ENCODE measurements around the gene WDR44.
"Not testable (repeated sequence)": the region's sequence is repeated elsewhere in the genome, so short reads cannot be mapped to it uniquely, and the experiment has no call there.

Gene WDR44

GRCh38 chrX:118345464-118346257, at the start of gene WDR44:
WDR44 (plus strand) TSS chrX:118346106; CDS start chrX:118346504, 398 bp downstream.
- DNase-seq, result peak; percentile 82

GRCh38 chrX:118305827-118306226, 40.1 kb upstream of the WDR44 start:
- not testable (repeated sequence) for DNase-seq

DNA sequence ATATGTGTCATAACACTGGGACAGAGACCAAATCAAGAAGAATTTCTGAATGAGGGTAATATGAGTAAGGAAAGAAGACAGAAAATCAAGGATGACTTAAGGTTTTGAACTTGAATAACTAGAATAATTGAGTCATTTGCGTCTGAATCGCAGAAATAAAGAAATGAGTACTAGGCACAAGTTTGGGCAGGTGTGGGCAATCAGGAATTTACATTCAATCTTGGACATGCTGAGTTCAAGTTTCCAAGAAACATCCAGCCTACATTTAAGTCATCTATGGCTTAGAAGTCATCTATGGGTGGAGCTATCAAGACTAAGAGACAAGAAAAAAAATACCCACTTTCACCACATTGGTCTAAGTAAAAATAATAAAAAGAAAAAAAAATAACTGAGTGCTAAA, 30.4 kb upstream of the WDR44 start:
- DNase-seq, result no peak

DNA sequence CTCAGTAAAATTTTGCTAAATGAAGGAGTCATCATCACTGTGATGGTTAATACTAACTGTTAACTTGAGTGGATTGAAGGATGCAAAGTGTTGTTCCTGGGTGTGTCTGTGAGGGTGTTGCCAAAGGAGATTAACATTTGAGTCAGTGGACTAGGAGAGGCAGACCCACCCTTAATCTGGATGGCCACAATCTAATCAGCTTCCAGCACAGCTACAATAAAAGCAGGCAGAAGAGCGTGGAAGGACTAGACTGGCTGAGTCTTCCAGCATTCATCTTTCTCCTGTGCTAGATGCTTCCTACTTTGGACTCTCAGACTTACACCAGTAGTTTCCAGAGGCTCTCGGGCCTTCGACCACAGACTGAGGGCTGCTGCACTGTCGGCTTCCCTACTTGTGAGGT, 21.3 kb upstream of the WDR44 start:
- DNase-seq, result no peak

DNA sequence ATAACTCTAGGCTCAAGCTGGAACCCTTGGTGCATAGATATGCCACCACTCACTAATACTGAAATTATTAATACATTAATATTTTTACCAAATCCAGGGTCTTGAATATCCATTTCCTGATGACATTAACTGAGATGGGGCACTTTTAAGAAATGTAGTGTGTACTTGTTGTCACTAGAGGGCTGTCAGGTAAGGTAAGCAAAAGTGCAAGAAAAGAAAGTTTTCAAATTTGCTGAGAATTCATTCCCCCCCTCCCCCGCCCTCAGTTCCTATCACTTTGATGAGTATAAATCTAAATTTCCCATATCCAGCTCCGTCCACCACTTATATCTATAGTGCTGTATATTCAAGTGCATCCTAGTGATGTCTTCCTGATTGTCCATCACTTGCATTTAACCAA, 20.5 kb upstream of the WDR44 start:
- DNase-seq, result no peak

DNA sequence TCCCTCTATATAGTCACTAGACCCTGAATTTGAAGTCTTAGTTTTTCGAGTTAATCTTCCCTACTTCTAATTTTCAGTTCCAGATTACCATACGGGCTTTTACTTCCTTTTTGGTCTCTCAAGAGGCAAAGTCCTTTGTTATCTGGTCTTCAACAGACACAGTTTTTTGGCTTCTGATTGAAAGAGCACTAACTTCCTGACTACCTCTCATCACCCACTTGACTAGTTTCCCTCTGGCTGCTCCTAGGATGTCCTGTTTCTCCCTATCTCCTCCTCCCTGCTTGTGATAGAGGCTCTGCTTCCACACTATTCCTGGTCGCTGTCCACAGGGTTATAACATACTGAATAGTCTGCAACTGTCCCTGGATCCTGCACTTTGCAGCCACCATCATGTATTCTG, 16.7 kb upstream of the WDR44 start:
- no peak for DNase-seq

GRCh38 chrX:118337687-118338086, 8.2 kb upstream of the WDR44 start:
- no peak for DNase-seq

- no peak for DNase-seq
Observed at GRCh38 chrX:118338930-118339329, 7.0 kb upstream of the WDR44 start.

- no peak for DNase-seq
Observed at GRCh38 chrX:118345045-118345463, 852 bp upstream of the WDR44 start.

- DNase-seq, result peak; percentile 29
Observed at GRCh38 chrX:118346258-118347094, 570 bp downstream of the WDR44 start.

- no peak for DNase-seq
Observed at GRCh38 chrX:118347131-118347530, 1.2 kb downstream of the WDR44 start.

DNA sequence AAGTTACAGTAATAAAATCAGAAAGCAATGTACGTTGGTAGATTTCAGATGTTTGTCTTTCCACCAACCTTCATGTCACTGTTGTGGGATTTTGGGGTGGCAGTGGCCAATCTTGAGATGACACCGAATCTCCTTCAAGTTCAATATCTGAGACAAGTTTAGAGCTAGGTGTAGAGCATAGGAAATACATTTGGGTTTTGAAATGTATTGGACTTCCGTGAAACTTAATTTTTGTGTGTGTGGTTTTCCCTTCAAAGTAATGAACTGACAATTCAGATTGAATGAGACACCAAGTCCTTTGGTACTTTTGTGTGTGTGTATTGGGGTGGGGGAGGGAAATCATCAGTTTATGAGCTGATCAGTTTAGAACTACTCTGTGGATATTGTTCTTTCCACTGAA, 1.8 kb downstream of the WDR44 start:
- DNase-seq, result no peak

DNA sequence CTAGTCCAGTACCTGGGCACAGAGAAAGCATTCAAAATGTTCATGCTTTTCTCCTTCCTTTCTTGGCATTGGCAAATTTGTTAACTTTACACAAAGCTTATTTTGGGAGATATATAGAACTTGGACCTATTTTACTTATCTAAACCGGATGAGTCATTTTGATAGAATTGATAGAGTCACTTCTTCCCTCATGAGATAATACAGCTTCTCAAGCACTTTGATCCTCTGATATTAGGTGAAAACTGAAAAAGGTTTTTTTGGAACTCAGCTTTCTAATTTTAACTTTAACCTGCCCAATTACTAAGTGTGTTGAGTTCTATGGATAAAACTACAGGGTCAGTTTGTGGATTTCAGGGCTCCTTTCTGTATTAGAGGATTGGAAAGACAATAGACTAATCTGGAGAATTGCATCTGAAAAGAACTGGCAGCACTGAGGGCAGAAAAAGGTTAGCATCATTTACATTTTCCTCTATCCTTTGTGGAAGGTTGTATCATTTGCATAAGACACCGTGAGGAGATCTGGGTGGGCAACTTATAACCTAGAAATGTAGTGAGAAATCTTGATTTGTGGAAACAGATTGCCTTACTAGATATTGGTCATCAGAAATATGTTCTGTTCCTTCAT, 2.4 kb downstream of the WDR44 start:
- DNase-seq, result no peak

- DNase-seq, result no peak
Observed at GRCh38 chrX:118349188-118349587, 3.3 kb downstream of the WDR44 start.

GRCh38 chrX:118350221-118350620, 4.3 kb downstream of the WDR44 start:
- peak; percentile 7 for DNase-seq

DNA sequence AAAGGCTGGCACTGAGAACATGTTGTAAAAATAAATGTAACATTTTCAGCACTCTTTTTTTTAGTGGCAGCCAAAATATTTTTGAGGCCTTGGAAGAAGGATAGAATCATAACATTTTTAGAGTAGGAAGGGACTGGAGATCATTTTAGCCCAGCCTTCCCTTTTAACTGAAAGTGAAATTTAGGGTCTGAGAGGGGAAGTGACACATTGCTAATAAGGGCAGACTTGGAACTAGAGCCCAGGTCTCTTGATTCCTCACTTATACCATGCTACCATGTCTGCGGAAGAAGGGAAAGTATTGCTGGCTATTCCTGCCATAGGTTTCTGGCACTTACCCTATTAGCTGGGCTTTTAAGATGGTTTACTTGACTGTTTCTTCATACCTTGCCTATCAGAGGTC, 4.8 kb downstream of the WDR44 start:
- DNase-seq, result no peak

- no peak for DNase-seq
Observed at GRCh38 chrX:118352566-118352965, 6.7 kb downstream of the WDR44 start.

DNA sequence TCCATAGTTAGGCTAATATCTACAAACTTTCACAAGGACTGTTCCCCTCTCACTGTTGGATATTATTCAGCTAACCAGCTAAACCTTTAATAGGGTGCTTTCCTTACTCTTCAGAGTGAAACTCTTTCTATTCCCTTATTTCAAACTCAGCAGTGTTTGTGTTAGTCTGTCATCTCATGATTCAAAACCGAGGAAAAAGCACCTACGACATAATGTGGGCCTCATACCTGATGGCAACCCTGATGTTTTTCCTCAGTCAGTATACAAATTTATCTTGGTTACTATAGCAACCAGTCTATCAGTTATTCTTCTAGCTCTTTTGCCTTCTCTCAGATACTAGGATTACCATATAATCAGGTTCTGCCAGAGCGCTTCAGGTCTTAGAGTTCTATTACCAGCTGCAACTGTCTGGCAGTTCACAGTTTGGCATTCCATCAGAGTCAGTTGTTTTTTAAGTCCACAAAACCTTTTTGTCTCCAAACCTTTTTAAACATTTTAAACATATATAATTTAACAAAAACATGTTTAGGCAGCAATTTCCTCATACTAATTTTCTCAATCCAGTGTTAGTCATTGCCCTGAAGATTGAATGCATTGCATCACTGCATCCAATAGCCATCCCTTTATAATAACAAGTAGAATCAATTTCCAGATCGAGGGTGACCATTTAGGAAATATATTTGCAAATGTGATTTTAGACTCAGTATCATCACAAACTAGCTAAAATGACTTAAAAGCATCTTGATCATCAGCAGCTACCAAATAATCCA, 7.4 kb downstream of the WDR44 start:
- no peak for DNase-seq

- no peak for DNase-seq
Observed at GRCh38 chrX:118355225-118355920, 9.5 kb downstream of the WDR44 start.

DNA sequence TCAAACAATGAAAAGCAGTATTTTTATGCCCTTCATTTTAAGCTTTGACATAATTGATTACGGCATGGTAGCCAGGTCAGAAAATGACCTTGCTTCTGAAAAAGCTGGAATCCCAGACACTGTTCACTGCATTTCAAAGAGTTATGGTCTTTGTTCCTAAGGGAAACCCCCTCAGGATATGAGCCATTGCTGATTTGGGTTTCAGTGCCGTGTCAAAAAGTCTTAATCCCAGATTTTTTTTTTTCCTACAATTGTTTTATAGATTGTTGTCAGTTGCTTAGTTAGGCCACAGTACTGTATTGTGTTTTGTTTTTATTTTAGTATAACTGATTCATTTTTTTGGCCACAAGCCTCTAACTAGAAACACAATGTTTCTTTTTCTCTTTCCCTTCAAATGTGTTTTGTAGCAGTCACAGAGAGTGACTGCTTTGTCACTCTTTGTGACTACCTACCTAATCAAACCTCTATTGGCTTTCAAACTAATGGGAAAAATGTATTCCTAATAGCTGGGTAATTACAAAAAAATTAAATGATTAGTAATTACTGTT, 10.3 kb downstream of the WDR44 start:
- DNase-seq, result no peak

DNA sequence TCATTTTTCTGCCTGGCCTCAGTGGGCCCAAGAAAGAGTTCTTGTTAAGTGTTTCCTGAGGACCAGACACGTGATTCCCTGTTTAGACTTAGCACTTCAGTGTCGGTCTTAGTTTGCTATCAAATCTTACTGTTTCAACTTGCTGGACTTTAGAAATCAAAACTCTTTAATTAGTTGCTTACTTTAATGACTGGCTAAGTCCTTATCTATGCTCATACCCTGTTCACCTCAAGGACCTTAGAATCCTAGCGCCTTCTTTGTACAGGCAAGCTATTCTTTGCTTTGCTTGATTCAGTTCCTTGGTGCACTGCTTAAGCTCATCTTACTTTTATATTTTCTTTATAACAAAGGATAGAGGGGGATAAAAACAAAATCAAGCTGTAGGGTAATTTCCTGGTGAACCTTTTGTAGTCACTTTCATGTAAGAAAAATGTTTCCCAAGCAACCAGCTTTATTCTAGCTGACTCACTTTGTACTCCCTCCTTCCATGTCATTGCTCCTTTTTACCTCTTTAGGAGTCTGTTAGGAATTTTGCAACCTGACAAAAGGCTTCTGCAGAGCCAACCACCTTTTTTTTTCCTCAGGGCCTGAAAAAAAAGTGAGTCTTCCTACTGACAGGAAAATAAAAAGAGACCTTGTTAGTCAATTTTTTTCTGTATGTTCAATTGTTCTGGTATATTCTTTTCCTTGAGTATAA, 14.7 kb downstream of the WDR44 start:
- DNase-seq, result no peak
